ENCODE results near the gene NFKBIE.

DNA sequence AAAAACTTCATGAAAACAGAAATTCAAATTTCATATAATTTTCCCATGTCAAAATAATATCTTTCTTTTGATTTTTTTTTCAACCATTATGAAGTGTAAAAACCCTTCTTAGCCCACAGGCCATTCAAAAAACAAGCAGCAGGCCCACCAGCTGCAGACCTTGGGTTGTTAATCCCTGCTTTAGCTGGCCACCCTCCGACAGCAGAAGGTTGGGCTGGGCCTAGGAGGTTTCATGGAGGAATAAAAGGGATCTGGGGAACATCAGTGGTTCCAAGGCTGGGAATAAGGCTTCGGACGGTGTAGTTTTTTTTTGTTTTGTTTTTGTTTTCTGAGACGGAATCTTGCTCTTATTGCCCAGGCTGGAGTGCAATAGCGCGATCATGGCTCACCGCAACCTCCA lies 22.0 kb downstream of the NFKBIE start:
- TF ChIP-seq POLR2A (IDR thresholded peaks at IDR 0.05; ENCODE audit: low read depth) (no peak), CTCF (IDR thresholded peaks at IDR 0.05) (no peak)

Data from esophagus muscularis mucosa (tissue), 3 donors.